DMS53 treated with DMSO at 0.1 percent for 48 hours (cell line): ENCODE results near the gene VPS26B.

Experiments used
- DNase-seq: peaks from one replicate; lab custom pipeline; 2025; ENCODE audit not compliant: unreplicated experiment; lab: John Stamatoyannopoulos, UW

The VPS26B gene

GRCh38 chr11:134257101-134257500, 32.6 kb downstream of the VPS26B start:
- DNase-seq: no peak

- no peak for DNase-seq
Measured at GRCh38 chr11:134258577-134258976, 34.1 kb downstream of the VPS26B start.

GRCh38 chr11:134260503-134260902, 36.0 kb downstream of the VPS26B start:
- no peak for DNase-seq

- DNase-seq: no peak
Measured at GRCh38 chr11:134260983-134261382, 36.5 kb downstream of the VPS26B start.

GRCh38 chr11:134261626-134262488, 37.4 kb downstream of the VPS26B start:
- peak; percentile 18 for DNase-seq

- DNase-seq: no peak
Measured at GRCh38 chr11:134264966-134265764, 40.7 kb downstream of the VPS26B start.

- DNase-seq: no peak
Measured at GRCh38 chr11:134266440-134266839, 42.0 kb downstream of the VPS26B start.

GRCh38 chr11:134266841-134267251, 42.4 kb downstream of the VPS26B start:
- no peak for DNase-seq

GRCh38 chr11:134267461-134267860, 43.0 kb downstream of the VPS26B start:
- DNase-seq: no peak

GRCh38 chr11:134267966-134268365, 43.5 kb downstream of the VPS26B start:
- DNase-seq: no peak

- no peak for DNase-seq
Measured at GRCh38 chr11:134270250-134270714, 45.8 kb downstream of the VPS26B start.

- DNase-seq: no peak
Measured at GRCh38 chr11:134271978-134272377, 47.5 kb downstream of the VPS26B start.

- no peak for DNase-seq
Measured at GRCh38 chr11:134272381-134273316, 48.2 kb downstream of the VPS26B start.

- DNase-seq: no peak
Measured at GRCh38 chr11:134273317-134273712, 48.8 kb downstream of the VPS26B start.

GRCh38 chr11:134275188-134275533, 50.7 kb downstream of the VPS26B start:
- no peak for DNase-seq

- DNase-seq: no peak
Measured at GRCh38 chr11:134275534-134276395, 51.3 kb downstream of the VPS26B start, which contains the start of gene GLB1L3. Gene GLB1L3 (plus strand): TSS chr11:134276379. CDS start chr11:134276741, 362 bp downstream.

GRCh38 chr11:134276396-134277182, 52.1 kb downstream of the VPS26B start:
- no peak for DNase-seq

- DNase-seq: no peak
Measured at GRCh38 chr11:134277183-134278001, 52.9 kb downstream of the VPS26B start.
